CD14-positive monocyte (primary cell): Measurements from ENCODE around the gene PLEKHN1. TPM values are rescaled to one million over a fixed set of nuclear protein-coding genes. Genes with fewer than 3 reads are reported as not detected.

Source experiments
- DNase-seq, 3 donors: peaks; one replicate each; pipeline ENCODE4 v3.0.0-alpha.2; 2011 to 2022
- H2AFZ ChIP-seq: 2 replicates; pipeline ENCODE4 v1.6.0; 2012; ENCODE audit warnings: mild to moderate bottlenecking, low read depth, low read length, inconsistent platforms; ENCODE audit not compliant: insufficient read depth, poor library complexity, severe bottlenecking
- H3K27ac ChIP-seq, 2 donors: 1 replicate in 1 of 2; 2 replicates in 1 of 2; pipeline ENCODE4 v1.5.1; 2012 to 2013; ENCODE audit warnings: low read length in 2 of 2, control low read depth in 1 of 2, inconsistent platforms in 1 of 2, low read depth in 1 of 2, mild to moderate bottlenecking in 1 of 2
- H3K27me3 ChIP-seq, 2 donors: one replicate each; pipeline versions ENCODE4 v1.6.0 to v1.6.1; 2011 to 2013; ENCODE audit warnings: low read length in 2 of 2; ENCODE audit not compliant: control insufficient read depth in 2 of 2, insufficient read depth in 2 of 2
- H3K36me3 ChIP-seq, 2 donors: replicated peaks in 1 of 2; 1 replicate in 1 of 2; 2 replicates in 1 of 2; pipeline versions ENCODE4 v1.5.1 to v1.6.1; 2012 to 2013; ENCODE audit warnings: low read length in 2 of 2, control low read depth in 1 of 2, inconsistent platforms in 1 of 2, mild to moderate bottlenecking in 1 of 2; ENCODE audit not compliant: insufficient read depth in 2 of 2, control insufficient read depth in 1 of 2
- H3K4me1 ChIP-seq, 2 donors: 1 replicate in 1 of 2; 2 replicates in 1 of 2; pipeline versions ENCODE4 v1.5.1 to v1.6.1; 2012 to 2013; ENCODE audit warnings: low read length in 2 of 2, control low read depth in 1 of 2, inconsistent platforms in 1 of 2, mild to moderate bottlenecking in 1 of 2, moderate library complexity in 1 of 2; ENCODE audit not compliant: insufficient read depth in 2 of 2, control insufficient read depth in 1 of 2
- H3K4me2 ChIP-seq: replicated peaks from 2 replicates; pipeline ENCODE3; 2012; ENCODE audit warnings: low read length, moderate library complexity, mild to moderate bottlenecking; ENCODE audit not compliant: poor library complexity, severe bottlenecking; ENCODE audit errors: extremely low read depth
- H3K4me3 ChIP-seq, 3 experiments: fragments of 200-600 bp in 1 of 3; sonication (generic) in 1 of 3; replicated peaks in 1 of 3; 1 replicate in 2 of 3; 2 replicates in 1 of 3; pipeline ENCODE4 v1.5.1; 2011 to 2013; ENCODE audit warnings: low read length in 3 of 3, mild to moderate bottlenecking in 3 of 3, control low read depth in 2 of 3, low read depth in 2 of 3, inconsistent platforms in 1 of 3, moderate library complexity in 1 of 3
- H3K79me2 ChIP-seq: 2 replicates; pipeline ENCODE4 v1.6.0; 2012; ENCODE audit warnings: mild to moderate bottlenecking, control low read depth, inconsistent platforms, low read length, moderate library complexity; ENCODE audit not compliant: insufficient read depth
- H3K9ac ChIP-seq: 2 replicates; pipeline ENCODE4 v1.6.0; 2017; ENCODE audit warnings: low read length, mild to moderate bottlenecking; ENCODE audit not compliant: insufficient read depth, poor library complexity, severe bottlenecking
- H3K9me3 ChIP-seq, 2 donors: replicated peaks in 1 of 2; 1 replicate in 1 of 2; 2 replicates in 1 of 2; pipeline versions ENCODE4 v1.5.1 to v1.6.1; 2012 to 2013; ENCODE audit warnings: low read length in 2 of 2, control low read depth in 1 of 2; ENCODE audit not compliant: control insufficient read depth in 1 of 2, insufficient read depth in 1 of 2
- H4K20me1 ChIP-seq: 2 replicates; pipeline ENCODE4 v1.6.0; 2012; ENCODE audit warnings: mild to moderate bottlenecking, low read length, control low read depth, moderate library complexity; ENCODE audit not compliant: insufficient read depth
- H3K27ac Mint-ChIP-seq, 7 donors: one replicate each; pipeline ENCODE4 v1.8.0; 2020; ENCODE audit warnings: mild to moderate bottlenecking in 7 of 7, mixed read lengths in 7 of 7, moderate library complexity in 6 of 7, inconsistent platforms in 2 of 7
- H3K27me3 Mint-ChIP-seq, 3 donors: one replicate each; pipeline ENCODE4 v1.8.0; 2021 to 2022; ENCODE audit warnings: low read depth in 3 of 3, mild to moderate bottlenecking in 3 of 3, mixed read lengths in 3 of 3, moderate library complexity in 3 of 3, inconsistent platforms in 1 of 3
- H3K36me3 Mint-ChIP-seq, 2 donors: one replicate each; pipeline ENCODE4 v1.8.0; 2020; ENCODE audit warnings: mixed read lengths in 2 of 2, inconsistent platforms in 1 of 2, mild to moderate bottlenecking in 1 of 2
- H3K4me1 Mint-ChIP-seq: one replicate; pipeline ENCODE4 v1.8.0; 2020; ENCODE audit warnings: mild to moderate bottlenecking, mixed read lengths
- H3K4me3 Mint-ChIP-seq, 2 donors: one replicate each; pipeline ENCODE4 v1.8.0; 2020; ENCODE audit warnings: mild to moderate bottlenecking in 2 of 2, mixed read lengths in 2 of 2, moderate library complexity in 1 of 2
- H3K9me3 Mint-ChIP-seq, 7 donors: one replicate each; pipeline ENCODE4 v1.8.0; 2020 to 2022; ENCODE audit warnings: mixed read lengths in 7 of 7, mild to moderate bottlenecking in 6 of 7, moderate library complexity in 6 of 7, inconsistent platforms in 2 of 7
- CTCF ChIP-seq: fragments of 200-600 bp; IDR thresholded peaks from one replicate; pipeline ENCODE4 v1.8.0; 2022; ENCODE audit warnings: antibody characterized with exemption, mild to moderate bottlenecking
- WGBS: methylation state at CpG from one replicate; pipeline ENCODE4 v1.1.5; 2013; ENCODE audit warnings: missing lambda C conversion rate; ENCODE audit not compliant: insufficient coverage; 5-methylcytosine and 5-hydroxymethylcytosine counted together
- intact Hi-C, 2 donors: fragments of 100-400 bp; cut with micrococcal nuclease; formaldehyde crosslinking; loops; one replicate each; pipeline versions ENCODE4 v1.15.0 to v1.15.1; 2023
- polyA plus RNA-seq, 3 donors: library from polyadenylated mRNA; depleted of rRNA in 1 of 3; unstranded in 2 of 3; stranded (reverse) in 1 of 3; fragments of 300-500 nt in 2 of 3; fragments of >200 nt in 1 of 3; fragmentation: Illumina TruSeq in 2 of 3; gene quantifications; 1 replicate in 2 of 3; 2 replicates in 1 of 3; pipeline ENCODE4 v1.2.3, GENCODE V29; 2012 to 2021

The PLEKHN1 gene
- polyA plus RNA-seq, 3 donors = 0.21 to 1.5 (median 0.62) TPM

GRCh38 chr1:943545-944340 is 22.5 kb upstream of the PLEKHN1 start:
- TF ChIP-seq CTCF = no peak
- no peaks in the 10 kb centered on the region for H3K79me2 ChIP-seq

GRCh38 chr1:944341-945325 is 21.6 kb upstream of the PLEKHN1 start:
- H3K4me1 Mint-ChIP-seq = peaks cover 7% of the 10 kb centered on the region
- DNase-seq = no peak
- peaks cover 28 to 46% (median 33%) of the 10 kb centered on the region in 3 donors for H3K27me3 Mint-ChIP-seq
- no peak overlapping the region for H3K4me3 Mint-ChIP-seq
- no peak for TF ChIP-seq CTCF
- Histone ChIP-seq H2AFZ (no peak overlapping the region), H3K4me3 (no peak overlapping the region), H3K9me3 (peaks cover 0 to 3% of the 10 kb centered on the region in 2 donors), H3K9ac (no peak overlapping the region), H3K79me2 (no peaks in the 10 kb centered on the region), H3K4me2 (no peak overlapping the region), H3K27me3 (peaks cover 19 to 33% of the 10 kb centered on the region in 2 donors), H3K27ac (no peak overlapping the region), H4K20me1 (peaks cover 21% of the 10 kb centered on the region), H3K36me3 (peaks cover 50 to 53% of the 10 kb centered on the region in 2 donors), H3K4me1 (peaks cover 4 to 30% of the 10 kb centered on the region in 2 donors)
- intact Hi-C loops = loop anchor here in 1 of 2 donors (5.0 kb wide), 1 partner anchor 52 kb away; no protein-coding TSS in a partner anchor
- H3K36me3 Mint-ChIP-seq = peaks cover 51 to 62% of the 10 kb centered on the region in 2 donors
- H3K9me3 Mint-ChIP-seq = peaks cover 0 to 13% (median 2%) of the 10 kb centered on the region in 7 donors
- no peak overlapping the region for H3K27ac Mint-ChIP-seq
- 92% methylated on average over 21 of the region's 28 CpGs for WGBS

More at GRCh38 chr1:943545-944340, 22.5 kb upstream of the PLEKHN1 start:
- Mint-ChIP-seq H3K4me1 (peaks cover 7% of the 10 kb centered on the region), H3K27me3 (peaks cover 37 to 55% (median 42%) of the 10 kb centered on the region in 3 donors), H3K4me3 (peak overlapping the region in 1 of 2 donors; percentile 59), H3K9me3 (peaks cover 0 to 17% (median 3%) of the 10 kb centered on the region in 7 donors), H3K27ac (no peak overlapping the region), H3K36me3 (peaks cover 43 to 53% of the 10 kb centered on the region in 2 donors)
- Histone ChIP-seq H3K9ac (no peak overlapping the region), H3K4me1 (peaks cover 4 to 30% of the 10 kb centered on the region in 2 donors), H3K27ac (no peak overlapping the region), H2AFZ (no peak overlapping the region), H3K27me3 (peaks cover 23 to 42% of the 10 kb centered on the region in 2 donors), H3K4me2 (no peak overlapping the region), H4K20me1 (peaks cover 14% of the 10 kb centered on the region), H3K36me3 (peaks cover 42 to 44% of the 10 kb centered on the region in 2 donors), H3K9me3 (peaks cover 0 to 9% of the 10 kb centered on the region in 2 donors), H3K4me3 (no peak overlapping the region)
- DNase-seq = no peak
- intact Hi-C loops = loop anchor here in 1 of 2 donors (5.0 kb wide), 1 partner anchor 51 kb away; no protein-coding TSS in a partner anchor
- 89% methylated on average over 21 of the region's 27 CpGs for WGBS
